Posterior vena cava (tissue), 2 donors: Measurements from ENCODE around the gene CHST11. TPM values are rescaled to one million over a fixed set of nuclear protein-coding genes. Genes with fewer than 3 reads are reported as not detected.

Experiments
- DNase-seq: peaks from one replicate; pipeline ENCODE4 v3.0.0-alpha.2; 2020; ENCODE audit warnings: low spot score
- intact Hi-C, 2 donors: fragments of 100-400 bp; cut with DNase I; formaldehyde crosslinking; loops; one replicate each; pipeline versions ENCODE4 v1.14.1 to v1.14.2; 2022 to 2023
- total RNA-seq, 2 donors: library from RNA; stranded (reverse); fragmentation: NEBNext Ultra II Directional; extraction: Animal tissue kit (Norgen Biotek cat#: 25700); gene quantifications; one replicate each; pipeline ENCODE4 v1.2.1, GENCODE V29; 2021
- donor health status: DM: yes; HTN: yes; CAD: no.
- donor health status: DM: yes; HTN: yes; CAD: no.

CHST11 gene
- total RNA-seq, 2 donors from 2014 or later = 17.1 to 17.4 TPM

- intact Hi-C loops = no loop called here
- no peak for DNase-seq
These were observed 31.1 kb upstream of the CHST11 start for GRCh38 chr12:104425614-104426013.

- DNase-seq = no peak
- intact Hi-C loops = no loop called here
These were observed 29.7 kb upstream of the CHST11 start for GRCh38 chr12:104426926-104427546.

- intact Hi-C loops = no loop called here
These were observed 29.2 kb upstream of the CHST11 start for GRCh38 chr12:104427547-104427938.

GRCh38 chr12:104433061-104433460 is 23.7 kb upstream of the CHST11 start:
- intact Hi-C loops = no loop called here
- no peak for DNase-seq

More at GRCh38 chr12:104427547-104427938, 29.2 kb upstream of the CHST11 start:
- no peak for DNase-seq

- DNase-seq = no peak
- intact Hi-C loops = no loop called here
These were observed 22.6 kb upstream of the CHST11 start for GRCh38 chr12:104434129-104434528.

- intact Hi-C loops = no loop called here
- no peak for DNase-seq
These were observed 21.6 kb upstream of the CHST11 start for GRCh38 chr12:104435175-104435574.

GRCh38 chr12:104435765-104436164 is 21.0 kb upstream of the CHST11 start:
- intact Hi-C loops = no loop called here
- no peak for DNase-seq

- intact Hi-C loops = no loop called here
- no peak for DNase-seq
These were observed 20.0 kb upstream of the CHST11 start for GRCh38 chr12:104436790-104437189.

GRCh38 chr12:104438134-104438533 is 18.6 kb upstream of the CHST11 start:
- DNase-seq = no peak
- intact Hi-C loops = no loop called here

GRCh38 chr12:104439137-104439536 is 17.6 kb upstream of the CHST11 start:
- intact Hi-C loops = no loop called here
- no peak for DNase-seq

- intact Hi-C loops = no loop called here
- DNase-seq = no peak
These were observed 13.7 kb upstream of the CHST11 start for GRCh38 chr12:104443008-104443407.

- intact Hi-C loops = no loop called here
- no peak for DNase-seq
These were observed 9.9 kb upstream of the CHST11 start for GRCh38 chr12:104446646-104447421.

- DNase-seq = no peak
- intact Hi-C loops = no loop called here
These were observed 8.7 kb upstream of the CHST11 start for GRCh38 chr12:104448031-104448430.

GRCh38 chr12:104448451-104448850 is 8.3 kb upstream of the CHST11 start:
- DNase-seq = no peak
- intact Hi-C loops = no loop called here

GRCh38 chr12:104450700-104451099 is 6.0 kb upstream of the CHST11 start:
- DNase-seq = no peak
- intact Hi-C loops = loop anchor here in 1 of 2 donors (10.0 kb wide), 1 partner anchor 144 kb away; no protein-coding TSS in a partner anchor

- intact Hi-C loops = loop anchor here in 1 of 2 donors (10.0 kb wide), 1 partner anchor 143 kb away; no protein-coding TSS in a partner anchor
- DNase-seq = no peak
These were observed 4.7 kb upstream of the CHST11 start for GRCh38 chr12:104452087-104452486.

GRCh38 chr12:104453133-104453532 is 3.6 kb upstream of the CHST11 start:
- intact Hi-C loops = loop anchor here in 1 of 2 donors (10.0 kb wide), 1 partner anchor 142 kb away; no protein-coding TSS in a partner anchor
- no peak for DNase-seq

GRCh38 chr12:104454997-104455396 is 1.8 kb upstream of the CHST11 start:
- intact Hi-C loops = loop anchor here in 1 of 2 donors (10.0 kb wide), 1 partner anchor 140 kb away; no protein-coding TSS in a partner anchor
- DNase-seq = no peak

- DNase-seq = no peak
- intact Hi-C loops = loop anchor here in 1 of 2 donors (10.0 kb wide), 1 partner anchor 139 kb away; no protein-coding TSS in a partner anchor
These were observed 951 bp upstream of the CHST11 start for GRCh38 chr12:104455578-104456416.
